Stimulated activated CD8-positive, alpha-beta memory T cell treated with anti-CD3 and anti-CD28 coated beads, Interleukin-7, amount 100 ng/mL, for 1 hour (primary cell): ENCODE measurements around the gene CEP126.

Experiments used
- DNase-seq, 2 donors: peaks; one replicate each; pipeline ENCODE4 v3.0.0-alpha.2; 2020; ENCODE audit warnings: low read depth in 2 of 2

Gene CEP126

DNA sequence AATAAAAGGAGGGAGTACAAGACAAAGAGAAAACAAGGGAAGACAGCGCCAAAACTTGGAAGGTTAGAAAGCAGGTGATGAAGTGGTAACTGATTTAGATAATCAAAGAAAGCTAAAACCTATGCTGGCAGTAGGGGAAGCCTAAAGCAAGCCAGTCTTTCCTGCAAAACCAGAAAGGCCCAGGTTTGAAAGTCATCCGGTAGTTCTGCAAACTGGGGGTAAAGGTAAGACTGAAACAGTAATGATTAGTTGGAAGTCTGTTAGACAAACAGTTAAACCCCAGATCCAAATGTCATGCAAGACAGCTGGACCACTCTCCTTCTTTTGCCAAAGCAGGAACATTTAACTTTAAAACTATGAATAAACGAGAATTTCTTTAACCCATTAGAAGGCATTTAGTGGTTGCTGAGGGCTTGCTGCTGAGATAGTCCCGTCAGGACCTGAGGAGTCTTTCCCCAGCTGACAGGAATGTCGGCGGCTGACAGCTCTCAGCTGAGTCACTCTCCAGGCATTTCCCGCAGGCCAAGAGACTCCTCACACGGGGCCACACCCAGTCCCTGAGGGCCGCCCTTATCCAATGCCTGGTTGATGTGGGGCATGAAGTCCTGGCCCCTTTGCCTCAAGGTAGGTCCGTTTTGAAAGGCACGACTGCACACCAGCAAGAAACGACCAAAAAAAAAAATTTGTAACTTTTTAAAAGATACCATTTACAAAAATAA lies 96.1 kb downstream of the CEP126 start:
- DNase-seq, result no peak

DNA sequence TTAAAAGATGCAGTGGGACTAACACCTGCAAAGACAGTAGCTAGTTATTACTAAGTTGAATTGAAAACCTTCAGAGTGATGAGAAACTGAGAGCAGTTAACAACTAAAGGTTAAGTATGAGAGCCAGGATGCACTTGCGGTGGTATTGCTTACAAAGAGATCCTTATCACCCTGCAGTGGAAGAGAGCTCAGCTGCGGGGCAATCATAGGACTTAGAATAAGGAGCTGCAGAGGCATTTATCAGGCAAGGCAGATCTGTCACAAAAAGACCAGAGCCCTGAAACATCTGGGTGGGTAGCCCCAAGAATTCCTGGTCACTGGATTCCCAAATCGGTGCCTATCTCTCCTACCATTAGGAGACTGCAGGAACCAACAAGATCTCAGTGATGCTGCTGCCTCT lies 98.1 kb downstream of the CEP126 start:
- no peak for DNase-seq

GRCh38 chr11:102014756-102015155 lies 99.9 kb downstream of the CEP126 start:
- no peak for DNase-seq

DNA sequence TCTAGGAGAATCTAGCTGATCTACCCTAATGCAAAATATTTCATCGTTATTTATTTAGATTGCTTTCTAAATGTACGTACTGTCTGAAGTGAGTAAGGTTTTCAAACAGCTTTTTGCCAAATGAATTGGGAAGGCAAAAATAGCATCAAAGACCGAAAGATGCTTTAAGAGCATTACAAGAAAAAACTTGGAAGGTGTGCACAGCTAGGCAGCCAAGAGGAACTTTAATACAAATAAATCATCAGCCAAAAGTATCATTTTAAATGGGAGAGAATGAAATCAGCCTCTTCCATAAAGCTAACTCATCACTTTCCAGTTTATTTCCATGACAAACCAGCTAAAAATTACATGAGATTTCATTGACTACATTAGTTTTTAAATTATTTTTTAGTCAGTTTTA lies 102.2 kb downstream of the CEP126 start:
- no peak for DNase-seq

DNA sequence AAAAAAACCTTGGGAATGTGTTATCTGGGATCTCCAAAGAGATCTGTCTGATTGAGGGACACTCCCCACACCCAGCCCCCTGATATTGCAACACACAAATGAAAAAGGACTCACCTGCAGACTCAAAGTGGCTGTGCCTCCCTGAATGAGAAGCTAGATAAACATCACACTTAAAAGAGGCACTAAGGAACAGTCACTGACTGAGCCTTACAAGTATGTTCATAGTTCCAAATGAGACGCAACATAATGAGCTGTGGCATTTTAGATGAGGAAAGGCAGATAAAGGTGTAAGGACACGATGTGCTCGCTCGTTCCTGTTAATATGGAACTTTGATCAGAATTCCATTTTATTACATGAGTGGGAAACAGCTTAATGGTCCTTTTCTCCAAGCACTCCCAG lies 111.4 kb downstream of the CEP126 start:
- DNase-seq, result no peak

DNA sequence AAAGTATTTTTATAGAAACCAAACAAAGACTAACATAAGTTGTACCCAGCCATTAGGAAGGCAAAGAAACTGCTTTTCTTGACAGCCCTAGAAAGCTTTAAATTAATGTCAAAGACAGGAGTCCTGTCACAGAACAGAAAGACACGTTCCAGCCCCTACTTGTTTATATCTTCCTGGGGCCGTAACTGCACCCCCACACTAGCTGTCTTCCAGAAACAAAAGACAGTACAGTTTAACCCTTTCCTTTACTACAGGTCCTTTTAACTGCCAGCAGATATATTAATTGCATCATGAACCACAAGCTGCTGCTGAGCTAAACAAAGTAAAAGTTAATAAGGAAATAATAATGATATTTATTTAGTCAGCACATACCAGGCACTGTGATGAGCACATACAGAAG lies 112.1 kb downstream of the CEP126 start:
- DNase-seq, result no peak

DNA sequence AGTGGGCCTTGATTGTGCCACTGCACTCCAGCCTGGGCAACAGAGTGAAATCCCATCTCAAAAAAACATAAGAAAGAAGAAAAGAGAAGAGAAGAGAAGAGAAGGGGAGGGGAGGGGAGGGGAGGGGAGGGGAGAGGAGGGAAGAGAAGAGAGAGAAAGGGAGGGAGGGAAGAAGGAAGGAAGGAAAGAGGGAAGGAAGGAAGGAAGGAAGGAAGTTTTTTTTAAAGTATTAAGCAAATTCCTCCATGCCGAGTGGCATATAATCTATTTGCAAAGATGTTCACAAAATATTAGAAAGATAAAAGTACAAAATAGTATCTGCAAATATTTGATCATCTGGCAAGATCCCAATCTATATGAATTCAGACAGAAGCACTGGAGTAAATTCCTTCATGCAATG lies 121.9 kb downstream of the CEP126 start:
- DNase-seq, result no peak

DNA sequence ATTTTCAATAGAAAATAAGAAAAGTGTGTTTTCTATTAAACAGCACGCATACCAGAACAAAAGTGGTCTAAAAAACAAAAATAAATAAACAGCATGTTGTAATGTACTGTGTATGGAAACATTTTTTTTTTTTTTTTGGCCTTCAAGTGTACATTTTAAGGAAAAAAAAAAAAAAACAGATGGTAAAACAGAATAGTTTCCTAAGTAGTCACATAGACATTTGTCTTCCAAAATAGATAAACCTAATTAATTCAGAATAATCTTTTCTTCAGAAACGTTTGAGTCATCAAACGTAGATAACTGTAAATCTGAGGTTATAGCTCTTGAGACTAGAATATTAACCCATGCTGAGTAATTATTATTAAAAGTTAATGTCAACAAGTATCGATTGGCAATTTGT lies 132.0 kb downstream of the CEP126 start:
- no peak for DNase-seq

- DNase-seq, result peak in 1 of 2 donors; percentile 0
These were observed 132.6 kb downstream of the CEP126 start, which contains the start of gene CFAP300 for GRCh38 chr11:102047305-102047924. Gene CFAP300 (plus strand): TSS chr11:102047437. CDS start chr11:102047471, 34 bp downstream.
